SK-N-SH (cell line): ENCODE results near the gene APOOL.
"Not testable (repeated sequence)": the region's sequence is repeated elsewhere in the genome, so short reads cannot be mapped to it uniquely, and the experiment has no call there.

Experiments used
- EP300 ChIP-seq, 2 experiments: IDR thresholded peaks; 2 replicates each; pipeline versions ENCODE4 v1.4.0 to v1.6.1; 2012; ENCODE audit warnings: borderline replicate concordance in 1 of 2, low read depth in 1 of 2, low read length in 1 of 2
- EZH2phosphoT487 ChIP-seq: fragments of 200-600 bp; sonication (generic); IDR thresholded peaks from 2 replicates; pipeline ENCODE4 v1.6.1; 2017; ENCODE audit warnings: low read depth, mixed run types, mild to moderate bottlenecking, antibody characterized with exemption, moderate library complexity, borderline replicate concordance
- JUND ChIP-seq: IDR thresholded peaks from 2 replicates; pipeline ENCODE4 v1.4.0; 2012
- MXI1 ChIP-seq: IDR thresholded peaks from 2 replicates; pipeline ENCODE4 v1.6.1; 2012; ENCODE audit warnings: mild to moderate bottlenecking, low read depth, low read length, improper control_type of control experiment
- NRF1 ChIP-seq: IDR thresholded peaks from 2 replicates; pipeline ENCODE4 v1.6.1; 2012; ENCODE audit warnings: low read depth, mild to moderate bottlenecking, low read length
- POLR2AphosphoS5 ChIP-seq: IDR thresholded peaks from 2 replicates; pipeline ENCODE4 v1.6.1; 2012; ENCODE audit warnings: low read depth, low read length
- RAD21 ChIP-seq: IDR thresholded peaks from 2 replicates; pipeline ENCODE4 v1.6.1; 2012; ENCODE audit warnings: mild to moderate bottlenecking, low read length
- SMC3 ChIP-seq: IDR thresholded peaks from 2 replicates; pipeline ENCODE4 v1.6.1; 2012; ENCODE audit warnings: low read depth, low read length, improper control_type of control experiment
- TEAD4 ChIP-seq: IDR thresholded peaks from 2 replicates; pipeline ENCODE4 v1.4.0; 2012; ENCODE audit warnings: mild to moderate bottlenecking, borderline replicate concordance; ENCODE audit not compliant: insufficient read depth
- TF ChIP-seq, protein P1 (sequence below): fragments of 200-600 bp; sonication (generic); IDR thresholded peaks from 2 replicates; pipeline ENCODE4 v1.6.1; 2017; ENCODE audit warnings: antibody characterized with exemption, mild to moderate bottlenecking, moderate library complexity

DNA sequence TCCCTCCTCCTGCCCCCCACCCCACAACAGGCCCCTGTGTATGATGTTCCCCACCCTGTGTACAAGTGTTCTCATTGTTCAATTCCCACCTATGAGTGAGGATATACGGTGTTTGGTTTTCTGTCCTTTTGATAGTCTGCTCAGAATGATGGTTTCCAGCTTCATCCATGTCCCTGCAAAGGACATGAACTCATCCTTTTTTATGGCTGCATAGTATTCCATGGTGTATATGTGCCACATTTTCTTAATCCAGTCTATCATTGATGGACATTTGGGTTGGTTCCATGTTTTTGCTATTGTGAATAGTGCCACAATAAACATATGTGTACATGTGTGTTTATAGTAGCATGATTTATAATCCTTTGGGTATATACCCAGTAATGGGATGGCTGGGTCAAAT is 73.6 kb downstream of the APOOL start:
- TF ChIP-seq, protein P1, sequence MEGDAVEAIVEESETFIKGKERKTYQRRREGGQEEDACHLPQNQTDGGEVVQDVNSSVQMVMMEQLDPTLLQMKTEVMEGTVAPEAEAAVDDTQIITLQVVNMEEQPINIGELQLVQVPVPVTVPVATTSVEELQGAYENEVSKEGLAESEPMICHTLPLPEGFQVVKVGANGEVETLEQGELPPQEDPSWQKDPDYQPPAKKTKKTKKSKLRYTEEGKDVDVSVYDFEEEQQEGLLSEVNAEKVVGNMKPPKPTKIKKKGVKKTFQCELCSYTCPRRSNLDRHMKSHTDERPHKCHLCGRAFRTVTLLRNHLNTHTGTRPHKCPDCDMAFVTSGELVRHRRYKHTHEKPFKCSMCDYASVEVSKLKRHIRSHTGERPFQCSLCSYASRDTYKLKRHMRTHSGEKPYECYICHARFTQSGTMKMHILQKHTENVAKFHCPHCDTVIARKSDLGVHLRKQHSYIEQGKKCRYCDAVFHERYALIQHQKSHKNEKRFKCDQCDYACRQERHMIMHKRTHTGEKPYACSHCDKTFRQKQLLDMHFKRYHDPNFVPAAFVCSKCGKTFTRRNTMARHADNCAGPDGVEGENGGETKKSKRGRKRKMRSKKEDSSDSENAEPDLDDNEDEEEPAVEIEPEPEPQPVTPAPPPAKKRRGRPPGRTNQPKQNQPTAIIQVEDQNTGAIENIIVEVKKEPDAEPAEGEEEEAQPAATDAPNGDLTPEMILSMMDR: not testable (repeated sequence)
- not testable (repeated sequence) for TF ChIP-seq NRF1; MXI1; POLR2AphosphoS5; RAD21; SMC3; EP300 (IDR thresholded peaks at IDR 0.05; ENCODE audit: borderline replicate concordance in 1 of 2, low read depth in 1 of 2, low read length in 1 of 2); EZH2phosphoT487; TEAD4; JUND
